NCI-H774 (cell line): Measurements from ENCODE around the gene DTD2.
"Not testable (repeated sequence)": the region's sequence is repeated elsewhere in the genome, so short reads cannot be mapped to it uniquely, and the experiment has no call there.

Experiments
- DNase-seq: peaks from one replicate; lab custom pipeline; 2025; lab: John Stamatoyannopoulos, UW

Gene DTD2

GRCh38 chr14:31441273-31442111 is 15.8 kb downstream of the DTD2 start:
- DNase-seq: no peak

- no peak for DNase-seq
These were observed 17.0 kb downstream of the DTD2 start for GRCh38 chr14:31440280-31440679.

GRCh38 chr14:31439561-31439960 is 17.7 kb downstream of the DTD2 start:
- DNase-seq: no peak

- not testable (repeated sequence) for DNase-seq
These were observed 20.1 kb downstream of the DTD2 start for GRCh38 chr14:31437045-31437691.

GRCh38 chr14:31435276-31435675 is 22.0 kb downstream of the DTD2 start:
- no peak for DNase-seq

GRCh38 chr14:31430634-31431264 is 26.6 kb downstream of the DTD2 start:
- no peak for DNase-seq

GRCh38 chr14:31429791-31430190 is 27.5 kb downstream of the DTD2 start:
- DNase-seq: no peak

GRCh38 chr14:31428011-31428410 is 29.3 kb downstream of the DTD2 start:
- DNase-seq: no peak

- no peak for DNase-seq
These were observed 30.6 kb downstream of the DTD2 start for GRCh38 chr14:31426663-31427062.

GRCh38 chr14:31425905-31426304 is 31.4 kb downstream of the DTD2 start:
- DNase-seq: no peak

GRCh38 chr14:31421200-31421599 is 36.1 kb downstream of the DTD2 start:
- no peak for DNase-seq

- peak; percentile 91 for DNase-seq
These were observed 36.8 kb downstream of the DTD2 start, which contains the start of gene HEATR5A for GRCh38 chr14:31420319-31421111. Gene HEATR5A (minus strand): TSS chr14:31420550. CDS start chr14:31402975, 17,575 bp downstream.

GRCh38 chr14:31419967-31420318 is 37.4 kb downstream of the DTD2 start:
- DNase-seq: peak; percentile 61

GRCh38 chr14:31419179-31419966 is 37.9 kb downstream of the DTD2 start:
- no peak for DNase-seq

- DNase-seq: no peak
These were observed 38.9 kb downstream of the DTD2 start for GRCh38 chr14:31418440-31418839.

- no peak for DNase-seq
These were observed 43.0 kb downstream of the DTD2 start for GRCh38 chr14:31414190-31414833.

GRCh38 chr14:31411218-31411727 is 46.0 kb downstream of the DTD2 start:
- no peak for DNase-seq

- DNase-seq: no peak
These were observed 47.2 kb downstream of the DTD2 start for GRCh38 chr14:31410048-31410650.

GRCh38 chr14:31408421-31408820 is 48.9 kb downstream of the DTD2 start:
- DNase-seq: no peak

GRCh38 chr14:31405599-31406232 is 51.6 kb downstream of the DTD2 start:
- DNase-seq: no peak
